Coronary artery (tissue), 2 donors: ENCODE measurements around the gene KCNT1.

Experiments used
- DNase-seq: peaks from one replicate; pipeline ENCODE4 v3.0.0-alpha.2; 2017; ENCODE audit warnings: low spot score
- H3K27ac ChIP-seq, 2 donors: fragments of 200-600 bp; sonication (generic); one replicate each; pipeline ENCODE4 v1.5.1; 2016 to 2019
- H3K4me3 ChIP-seq: fragments of 200-600 bp; sonication (generic); 2 replicates; pipeline ENCODE4 v1.5.1; 2016; ENCODE audit warnings: mild to moderate bottlenecking, moderate library complexity
- TF ChIP-seq, protein P1 (sequence below): fragments of 200-600 bp; sonication (generic); IDR thresholded peaks from one replicate; pipeline ENCODE4 v1.5.1; 2019; ENCODE audit warnings: antibody characterized with exemption

The KCNT1 gene

DNA sequence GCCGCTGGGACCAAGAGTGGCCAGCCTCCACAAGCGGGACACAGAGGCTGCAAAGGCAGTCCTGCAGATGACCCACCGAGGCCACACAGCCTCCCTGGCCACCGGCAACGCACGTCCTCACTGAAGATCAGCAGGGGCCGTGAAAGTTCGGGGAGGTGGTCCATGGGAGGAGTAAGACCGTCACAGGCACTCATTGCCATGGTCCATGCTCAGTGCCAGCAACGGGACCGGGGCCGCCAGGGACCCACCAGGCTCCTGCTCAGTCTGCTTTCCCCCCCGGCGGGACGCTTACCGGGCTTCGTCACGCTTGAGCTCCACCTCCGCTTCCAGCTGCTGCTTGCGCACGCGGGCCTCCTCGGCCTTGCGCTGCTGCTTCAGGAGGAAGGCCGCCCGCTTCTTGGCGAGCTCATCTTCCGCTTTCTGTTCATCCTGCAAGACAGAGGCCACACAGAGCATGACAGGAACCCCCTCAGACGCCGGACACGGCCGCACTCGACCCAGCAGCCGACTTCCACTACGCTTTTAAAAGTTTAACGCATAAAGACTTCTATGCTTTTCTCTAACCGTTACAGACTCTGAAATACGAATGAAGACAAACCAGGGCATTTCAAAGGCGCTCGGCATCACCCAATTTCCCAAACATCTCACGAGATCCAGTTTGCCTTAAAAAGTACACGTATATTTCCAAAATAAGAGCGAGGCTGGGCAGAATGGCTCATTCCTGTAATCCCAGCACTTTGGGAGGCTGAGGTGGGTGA lies 116.9 kb downstream of the KCNT1 start:
- Histone ChIP-seq H3K4me3 (no peak overlapping the region), H3K27ac (no peak overlapping the region)
- peak; percentile 3 for DNase-seq
- TF ChIP-seq, protein P1, sequence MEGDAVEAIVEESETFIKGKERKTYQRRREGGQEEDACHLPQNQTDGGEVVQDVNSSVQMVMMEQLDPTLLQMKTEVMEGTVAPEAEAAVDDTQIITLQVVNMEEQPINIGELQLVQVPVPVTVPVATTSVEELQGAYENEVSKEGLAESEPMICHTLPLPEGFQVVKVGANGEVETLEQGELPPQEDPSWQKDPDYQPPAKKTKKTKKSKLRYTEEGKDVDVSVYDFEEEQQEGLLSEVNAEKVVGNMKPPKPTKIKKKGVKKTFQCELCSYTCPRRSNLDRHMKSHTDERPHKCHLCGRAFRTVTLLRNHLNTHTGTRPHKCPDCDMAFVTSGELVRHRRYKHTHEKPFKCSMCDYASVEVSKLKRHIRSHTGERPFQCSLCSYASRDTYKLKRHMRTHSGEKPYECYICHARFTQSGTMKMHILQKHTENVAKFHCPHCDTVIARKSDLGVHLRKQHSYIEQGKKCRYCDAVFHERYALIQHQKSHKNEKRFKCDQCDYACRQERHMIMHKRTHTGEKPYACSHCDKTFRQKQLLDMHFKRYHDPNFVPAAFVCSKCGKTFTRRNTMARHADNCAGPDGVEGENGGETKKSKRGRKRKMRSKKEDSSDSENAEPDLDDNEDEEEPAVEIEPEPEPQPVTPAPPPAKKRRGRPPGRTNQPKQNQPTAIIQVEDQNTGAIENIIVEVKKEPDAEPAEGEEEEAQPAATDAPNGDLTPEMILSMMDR: no peak

- TF ChIP-seq, protein P1: no peak
- no peak overlapping the region for H3K4me3 ChIP-seq
- no peak overlapping the region for H3K27ac ChIP-seq
- DNase-seq: peak; percentile 21
Measured at GRCh38 chr9:135819905-135820304, 117.9 kb downstream of the KCNT1 start.

GRCh38 chr9:135820661-135821060 lies 118.7 kb downstream of the KCNT1 start:
- TF ChIP-seq, protein P1: no peak
- peak; percentile 43 for DNase-seq

GRCh38 chr9:135821116-135821515 lies 119.1 kb downstream of the KCNT1 start:
- TF ChIP-seq, protein P1: no peak
- peak; percentile 63 for DNase-seq
- H3K27ac ChIP-seq: no peak overlapping the region
- no peak overlapping the region for H3K4me3 ChIP-seq

More at GRCh38 chr9:135820661-135821060, 118.7 kb downstream of the KCNT1 start:
- Histone ChIP-seq H3K27ac (no peak overlapping the region), H3K4me3 (no peak overlapping the region)

DNA sequence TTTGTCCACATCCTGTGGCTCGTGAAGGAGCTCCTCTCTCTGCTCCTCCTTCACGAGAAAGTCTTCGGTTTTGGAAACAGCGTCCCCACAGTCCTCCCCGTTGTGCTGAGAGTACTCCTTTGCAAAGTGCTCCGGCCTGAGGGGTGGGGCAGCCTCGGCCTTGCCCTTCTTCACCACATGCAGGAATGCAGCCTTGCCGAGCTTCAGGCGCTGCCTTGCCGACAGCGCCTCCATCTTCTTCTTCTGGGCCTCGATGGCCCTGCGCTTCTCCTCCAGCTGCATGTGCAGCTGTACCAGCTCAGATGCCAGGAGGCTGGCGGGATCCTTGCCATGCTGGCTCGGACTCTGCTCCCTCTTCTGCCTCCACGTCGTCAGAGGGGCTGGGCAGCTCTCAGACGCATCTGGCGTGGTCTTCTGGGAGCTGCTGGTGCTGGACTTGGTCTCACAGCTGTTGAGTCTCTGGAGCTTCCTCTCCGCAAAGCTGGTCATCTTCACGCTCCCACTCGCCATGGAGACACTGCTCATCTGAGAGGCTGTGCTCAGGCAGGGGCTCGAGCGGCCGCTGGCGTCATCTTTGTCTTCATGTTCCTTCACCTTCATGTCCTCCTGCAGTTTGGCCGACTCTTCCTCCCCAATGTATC lies 119.9 kb downstream of the KCNT1 start:
- DNase-seq: peak; percentile 41
- Histone ChIP-seq H3K27ac (no peak overlapping the region), H3K4me3 (no peak overlapping the region)
- TF ChIP-seq, protein P1: no peak

GRCh38 chr9:135822374-135822755 lies 120.4 kb downstream of the KCNT1 start:
- Histone ChIP-seq H3K27ac (no peak overlapping the region), H3K4me3 (no peak overlapping the region)
- peak; percentile 36 for DNase-seq
- TF ChIP-seq, protein P1: no peak

GRCh38 chr9:135823036-135823435 lies 121.1 kb downstream of the KCNT1 start:
- Histone ChIP-seq H3K4me3 (no peak overlapping the region), H3K27ac (no peak overlapping the region)
- TF ChIP-seq, protein P1: no peak
- DNase-seq: peak; percentile 41
